Keratinocyte (primary cell): ENCODE data around the gene CD93.

Experiments used
- CTCF ChIP-seq, 3 experiments: IDR thresholded peaks in 1 of 3; conservative IDR thresholded peaks in 1 of 3; optimal IDR thresholded peaks in 1 of 3; 2 replicates in 2 of 3; 3 replicates in 1 of 3; pipeline versions ENCODE3 to v1.5.1; 2011; ENCODE audit warnings: low read length in 3 of 3, mild to moderate bottlenecking in 3 of 3, moderate library complexity in 2 of 3, control low read depth in 1 of 3, inconsistent platforms in 1 of 3; ENCODE audit not compliant: insufficient read depth in 2 of 3; ENCODE audit errors: extremely low read depth in 1 of 3
- EZH2 ChIP-seq: IDR thresholded peaks from one replicate; pipeline ENCODE4 v1.6.1; 2012; ENCODE audit warnings: inconsistent platforms, mild to moderate bottlenecking, low read length, moderate library complexity

GRCh38 chr20:23052904-23053303, 33.2 kb downstream of the CD93 start:
- TF ChIP-seq EZH2 (no peak), CTCF (optimal IDR thresholded peaks at IDR 0.05 in 1 of 3, IDR thresholded peaks at IDR 0.05 in 1 of 3, conservative IDR thresholded peaks at IDR 0.05 in 1 of 3; ENCODE audit: extremely low read depth in 1 of 3, insufficient read depth in 2 of 3, low read length in 3 of 3) (no peak)
